ENCODE measurements around the gene ZHX3.
A peak's percentile ranks its signal among the peaks of the same experiment; 100 is the strongest.

Gene ZHX3

DNA sequence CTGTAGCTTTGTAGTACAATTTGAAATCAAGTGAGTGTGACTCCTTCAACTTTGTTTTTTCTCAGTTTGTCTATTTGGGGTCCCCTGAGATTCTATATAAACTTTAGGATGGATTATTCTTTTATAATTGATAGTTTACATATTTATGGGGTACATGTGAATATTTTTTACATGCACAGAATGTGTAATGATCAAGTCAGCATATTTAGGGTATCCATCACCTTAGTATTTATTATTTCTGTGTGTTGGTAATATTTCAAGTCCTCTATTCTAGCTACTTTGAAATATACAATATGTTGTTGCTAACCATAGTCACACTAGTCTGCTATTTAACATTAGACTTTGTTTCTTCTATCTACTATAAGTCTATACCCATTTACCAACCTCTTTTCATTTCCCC lies 129.9 kb downstream of the ZHX3 start:
- no peak for DNase-seq (ENCODE audit: low read depth)

DNA sequence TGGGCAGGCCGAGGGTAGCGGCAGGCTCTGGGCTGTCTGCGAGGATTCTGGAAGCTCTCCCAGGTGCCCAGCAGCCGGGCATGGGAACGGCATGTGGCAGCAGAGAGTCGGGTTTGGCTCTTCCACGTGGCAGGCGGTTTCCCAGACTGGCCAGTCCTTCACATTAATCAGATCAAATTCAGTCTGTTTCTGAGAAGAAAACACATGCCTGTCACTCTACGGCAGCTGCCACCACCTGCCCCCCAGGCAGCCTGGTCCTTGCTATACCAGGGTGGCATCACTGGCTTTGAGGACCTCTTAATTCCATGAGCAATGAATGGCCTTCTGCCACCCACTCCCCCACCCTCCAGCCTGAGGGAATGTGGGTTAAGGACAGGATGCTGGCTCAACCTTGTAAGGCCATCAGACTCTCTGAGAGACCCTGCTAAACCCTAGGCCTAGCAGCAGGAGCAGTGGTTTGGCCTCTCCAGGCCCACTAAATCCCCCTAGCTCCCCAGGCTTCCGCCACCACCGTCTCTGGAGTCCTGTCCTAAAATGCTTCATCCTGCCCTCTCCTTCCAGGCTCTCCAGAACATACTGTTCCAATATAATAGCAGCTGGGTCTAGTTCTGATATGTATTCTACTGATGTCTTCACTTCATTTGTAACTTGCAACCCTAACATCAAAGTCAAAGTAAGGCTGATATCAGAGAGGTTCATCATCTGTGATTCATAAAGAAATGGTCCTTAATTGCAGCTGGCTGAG lies 132.3 kb downstream of the ZHX3 start:
- no peak for DNase-seq (ENCODE audit: low read depth)

DNA sequence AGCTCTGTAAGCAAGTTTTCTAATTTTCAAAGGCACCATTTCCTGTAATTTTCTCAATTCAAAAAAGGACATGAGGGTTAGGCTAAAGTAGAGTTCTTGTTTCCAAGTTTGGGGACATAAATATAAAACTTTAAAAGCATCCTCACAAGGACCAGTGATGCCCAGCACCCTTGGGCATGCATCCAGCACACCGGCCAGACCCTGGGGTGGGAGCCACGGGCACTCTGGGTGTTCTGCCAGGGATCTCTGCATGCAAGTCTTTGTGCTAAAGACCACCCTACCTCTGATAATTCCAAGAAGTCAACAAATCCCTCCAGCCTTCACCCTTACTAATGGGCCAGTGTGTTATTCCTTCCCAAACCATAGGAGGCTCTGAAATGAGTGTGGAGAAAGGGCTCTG lies 133.7 kb downstream of the ZHX3 start:
- DNase-seq (ENCODE audit: low read depth): no peak

DNA sequence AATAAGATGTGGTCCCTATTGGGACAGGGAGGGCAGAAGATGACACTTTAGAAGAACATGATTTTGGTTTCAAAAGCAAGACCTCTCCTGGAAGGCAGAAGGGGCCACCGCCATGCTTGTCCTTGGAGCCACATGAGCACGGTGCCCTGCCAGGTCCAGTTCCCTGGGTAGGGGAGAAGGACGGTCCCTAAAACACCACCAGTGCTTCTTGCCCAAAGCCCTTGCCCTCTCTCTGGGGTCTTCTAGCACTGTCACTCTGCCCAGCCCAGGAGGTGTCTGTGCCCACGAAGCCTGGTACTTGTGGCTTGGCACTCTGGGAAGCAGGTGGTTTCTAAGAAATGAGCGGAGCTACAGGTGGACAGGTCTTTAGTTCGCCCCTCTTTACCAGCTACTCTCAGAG lies 134.1 kb downstream of the ZHX3 start:
- no peak for DNase-seq (ENCODE audit: low read depth)

DNA sequence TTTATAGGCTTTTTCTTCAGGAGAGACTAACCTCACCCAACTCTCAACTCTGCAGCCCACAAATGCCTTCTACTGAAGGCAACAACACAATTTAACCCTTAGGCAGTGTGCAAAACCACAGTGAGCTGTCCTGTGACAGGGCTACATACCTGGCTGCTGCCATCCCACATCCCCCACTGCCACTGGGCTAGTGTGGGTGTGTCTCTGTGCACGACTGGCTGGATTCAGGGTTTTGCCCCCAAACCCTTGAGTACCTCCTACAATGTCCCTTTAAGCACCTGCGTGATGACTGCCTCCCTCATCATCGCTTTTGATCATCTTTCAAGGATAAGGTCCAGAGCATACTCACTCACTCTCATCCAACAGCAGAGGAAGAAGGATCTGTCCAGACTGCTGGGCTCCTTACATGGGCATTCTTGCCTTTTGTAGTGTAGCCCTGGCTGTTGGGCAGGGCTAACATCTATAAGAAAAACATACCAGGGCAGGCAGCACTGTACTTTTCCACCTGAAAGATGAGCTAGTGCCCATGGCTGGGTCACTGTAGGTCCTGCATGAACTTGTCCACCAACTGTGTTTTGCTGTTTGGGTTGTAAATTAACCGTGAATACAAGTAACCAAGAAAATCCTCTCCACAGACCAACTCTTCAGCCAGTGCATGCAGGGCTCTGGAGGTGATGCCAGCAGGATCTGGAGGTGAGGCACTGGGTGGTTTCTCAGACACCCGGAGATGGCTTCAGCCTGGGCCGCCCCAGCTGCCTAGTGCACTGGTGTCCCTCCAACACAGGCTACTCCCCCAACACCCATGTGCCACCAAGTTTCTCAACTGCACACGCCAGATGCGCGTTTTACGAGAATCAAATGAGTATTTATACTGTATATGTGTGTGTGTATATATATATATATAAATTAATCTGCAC lies 135.0 kb downstream of the ZHX3 start:
- no peak for DNase-seq (ENCODE audit: low read depth)

DNA sequence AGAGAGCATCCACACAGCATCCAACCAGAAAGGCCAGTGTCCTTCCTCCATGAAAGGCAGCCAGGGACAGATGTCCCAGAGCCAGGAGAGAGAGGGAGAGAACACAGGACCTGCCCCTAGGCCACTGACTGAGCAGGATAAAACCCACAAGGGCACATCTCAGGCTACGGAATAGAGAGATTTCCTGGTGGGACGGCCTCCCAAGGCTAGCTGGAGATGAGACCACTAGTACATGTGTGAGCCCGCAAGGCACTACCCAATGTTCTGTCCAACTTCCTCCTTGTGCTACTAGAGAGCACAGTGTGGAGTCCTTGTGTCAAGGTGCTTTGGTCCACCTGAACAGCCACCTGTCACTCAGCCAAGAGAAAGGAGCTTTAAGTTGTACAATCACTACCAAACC lies 136.0 kb downstream of the ZHX3 start:
- no peak for DNase-seq (ENCODE audit: low read depth)

DNA sequence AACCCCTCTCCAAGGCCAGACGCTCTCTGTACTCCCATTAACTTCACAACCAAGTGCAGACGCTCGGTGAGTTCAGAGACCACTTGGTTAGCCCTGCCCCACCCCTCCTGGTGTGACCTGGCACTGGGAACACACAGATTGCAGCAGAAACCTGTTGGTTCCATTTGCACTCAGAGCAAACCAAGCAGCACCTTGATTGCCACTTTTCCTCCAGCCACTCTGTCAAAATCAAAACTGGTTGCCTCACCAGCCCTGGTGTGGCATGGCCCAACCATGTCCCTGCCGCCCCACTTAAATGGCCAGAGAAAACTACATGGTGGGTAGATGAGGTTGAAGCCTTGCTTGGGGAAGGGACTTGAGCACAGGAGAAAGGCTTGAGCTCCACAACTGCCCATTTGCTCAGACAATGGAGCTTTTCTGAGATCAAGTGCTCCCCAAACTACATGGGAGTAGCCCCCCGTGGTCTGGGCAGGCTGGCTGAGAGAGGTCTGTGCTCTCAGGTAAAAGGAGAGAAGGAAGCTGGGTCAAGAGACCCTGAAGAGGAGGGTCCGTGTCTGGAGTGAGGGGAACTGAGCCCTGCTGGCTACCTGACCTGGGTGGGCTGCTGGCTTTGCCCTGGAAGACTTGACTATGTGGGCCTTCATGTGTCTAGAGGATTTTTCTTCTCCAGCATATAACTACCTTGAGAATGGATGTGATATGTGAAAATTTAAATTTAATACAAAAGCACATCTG lies 136.8 kb downstream of the ZHX3 start:
- no peak for DNase-seq (ENCODE audit: low read depth)

DNA sequence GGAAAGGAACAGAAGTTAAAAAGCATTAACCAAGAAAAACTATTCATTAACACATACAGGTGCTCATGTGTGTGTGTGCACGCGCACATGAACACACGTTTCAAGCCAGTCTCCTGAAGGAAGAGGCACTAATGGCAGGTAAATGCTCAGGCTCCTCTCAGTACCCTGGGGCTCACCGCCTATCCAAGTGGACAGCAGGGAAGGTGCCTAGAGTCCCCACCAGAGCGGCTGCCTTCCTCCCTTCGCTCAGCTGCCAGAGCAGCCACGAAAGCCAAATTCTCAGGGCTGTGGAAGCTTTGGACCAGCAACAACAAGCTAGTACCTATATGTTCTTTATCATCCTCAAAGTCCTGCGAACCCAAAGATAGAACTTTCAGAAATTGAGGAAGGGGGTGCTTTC lies 137.6 kb downstream of the ZHX3 start:
- no peak for DNase-seq (ENCODE audit: low read depth)

DNA sequence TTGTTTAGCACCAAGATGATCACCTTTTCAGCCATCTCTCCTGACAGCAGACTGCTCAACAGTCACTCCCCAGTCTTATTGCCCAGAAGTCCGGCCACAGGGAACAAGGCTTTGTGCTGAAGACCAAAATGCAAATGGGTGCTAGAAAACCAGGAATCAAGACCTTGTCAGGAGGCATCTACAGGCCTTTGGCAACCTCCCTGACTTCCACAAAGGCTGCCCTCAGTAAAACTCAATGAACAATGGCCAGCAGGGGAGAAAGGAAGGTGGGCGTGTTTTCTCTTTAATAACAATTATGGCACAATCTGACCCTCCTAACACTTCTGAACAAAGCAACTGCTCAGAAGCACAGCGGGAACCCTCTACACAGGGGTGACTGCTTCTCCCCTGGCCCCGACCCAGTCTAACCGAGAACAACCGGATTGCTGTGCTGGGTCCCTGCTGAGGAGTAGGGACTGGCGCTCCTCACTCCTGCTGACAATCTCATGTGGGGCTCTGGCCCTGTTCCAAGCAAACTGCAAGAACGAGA lies 138.6 kb downstream of the ZHX3 start:
- no peak for DNase-seq (ENCODE audit: low read depth)

DNA sequence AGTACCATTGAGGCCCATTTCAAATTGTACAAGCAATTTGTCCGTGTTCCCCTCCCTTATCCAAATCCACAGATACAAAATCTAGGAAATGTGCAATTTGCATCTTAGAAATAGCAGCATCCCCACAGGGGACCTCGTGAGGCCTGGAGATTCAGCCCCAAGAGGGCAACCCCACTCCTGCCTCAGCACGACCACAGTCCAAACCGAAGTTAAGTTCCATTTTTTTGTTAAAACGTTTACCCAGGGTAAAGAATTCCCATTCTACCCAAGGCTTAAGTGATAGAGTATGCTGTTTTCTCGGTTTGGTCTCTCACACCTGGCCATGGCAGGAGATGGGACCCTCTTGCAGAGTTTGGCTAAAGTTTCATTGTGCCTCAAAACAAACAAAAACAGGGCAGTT lies 139.0 kb downstream of the ZHX3 start:
- no peak for DNase-seq (ENCODE audit: low read depth)

DNA sequence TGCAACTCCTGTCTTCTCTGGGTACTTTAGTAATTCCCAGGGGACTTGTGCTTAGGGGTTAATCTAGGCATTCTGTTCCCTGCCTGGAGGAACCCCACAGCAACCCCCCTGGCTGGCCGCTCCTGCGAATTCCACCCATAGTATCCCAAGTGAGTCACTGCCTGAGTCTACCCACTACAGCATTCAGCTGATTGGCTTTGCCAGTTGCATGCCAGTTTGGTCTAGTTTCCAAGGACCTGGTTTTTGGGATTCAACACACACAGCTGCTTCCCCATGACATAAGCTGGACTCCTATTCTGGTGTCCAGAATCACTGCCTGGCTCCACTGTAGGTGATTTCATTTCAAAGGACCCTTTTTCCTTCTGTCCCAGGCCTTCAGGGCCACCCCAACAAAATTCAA lies 139.9 kb downstream of the ZHX3 start:
- no peak for DNase-seq (ENCODE audit: low read depth)

DNA sequence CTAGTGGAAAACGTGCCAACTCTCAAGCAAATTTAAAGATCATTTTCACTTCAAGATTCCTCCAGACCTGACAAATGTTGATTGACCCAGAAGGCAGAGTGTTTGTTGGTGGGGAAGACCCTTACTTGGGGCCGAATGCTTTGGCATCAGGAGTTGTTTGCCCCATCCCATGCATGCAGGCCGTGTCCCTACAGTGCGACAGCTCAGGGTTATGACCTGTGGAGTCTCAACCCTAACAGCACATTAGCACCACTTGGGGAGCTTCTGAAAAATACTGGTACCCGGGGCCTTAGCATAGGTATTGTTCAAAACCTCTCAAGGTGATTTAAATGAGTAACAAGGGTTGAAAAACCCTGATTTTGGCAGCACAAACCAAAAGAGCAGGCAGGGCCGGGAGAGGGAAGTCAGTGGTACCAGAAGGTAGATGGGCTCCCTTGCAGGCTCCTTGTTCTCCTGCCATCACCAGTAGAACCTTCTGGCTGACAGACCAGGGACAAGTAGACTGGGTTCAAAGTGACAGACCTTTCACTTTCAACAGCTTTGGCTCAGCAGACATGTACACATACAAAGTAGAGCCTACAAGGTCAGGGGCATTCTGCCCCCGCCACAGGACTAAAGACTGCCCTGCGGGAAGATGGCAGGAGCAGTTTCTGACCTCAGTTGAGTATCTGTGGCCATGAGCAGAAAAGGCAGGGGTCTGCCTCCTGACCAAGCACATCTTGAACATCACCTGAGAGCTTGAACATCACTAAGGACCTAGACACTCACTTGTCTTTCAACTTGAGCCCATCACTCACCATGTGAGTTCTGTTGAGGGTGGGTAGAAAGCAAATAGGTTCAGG lies 140.6 kb downstream of the ZHX3 start:
- no peak for DNase-seq (ENCODE audit: low read depth)

DNA sequence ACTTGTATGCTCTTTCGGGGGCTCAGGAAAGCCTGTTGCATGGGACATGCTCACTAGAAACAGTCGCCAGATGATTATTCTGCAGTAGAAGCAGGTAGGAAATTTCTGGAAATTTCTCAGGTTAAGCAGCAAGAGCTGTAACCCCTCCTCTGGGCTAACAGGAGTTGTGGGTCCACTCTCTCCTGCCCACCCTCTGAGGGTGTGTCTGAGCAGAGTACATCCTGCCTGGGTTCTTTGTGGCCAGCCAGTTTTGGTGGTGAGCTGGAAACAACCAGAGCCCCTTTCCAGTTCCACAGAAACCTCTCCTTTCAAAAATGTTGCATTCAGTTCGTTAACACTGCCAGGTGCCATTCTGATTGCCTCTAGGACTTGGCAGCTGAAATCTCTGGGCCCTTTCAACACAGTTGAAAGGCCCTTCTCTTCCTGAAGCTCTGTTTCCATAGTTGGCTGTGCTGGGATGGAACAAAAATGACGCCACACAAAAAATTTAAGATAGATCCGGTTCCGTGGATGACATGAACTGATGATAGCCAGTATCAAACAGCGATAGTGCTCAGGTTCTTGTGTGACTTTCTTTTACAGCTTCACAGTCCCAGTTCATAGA lies 141.7 kb downstream of the ZHX3 start:
- DNase-seq (ENCODE audit: low read depth): no peak

DNA sequence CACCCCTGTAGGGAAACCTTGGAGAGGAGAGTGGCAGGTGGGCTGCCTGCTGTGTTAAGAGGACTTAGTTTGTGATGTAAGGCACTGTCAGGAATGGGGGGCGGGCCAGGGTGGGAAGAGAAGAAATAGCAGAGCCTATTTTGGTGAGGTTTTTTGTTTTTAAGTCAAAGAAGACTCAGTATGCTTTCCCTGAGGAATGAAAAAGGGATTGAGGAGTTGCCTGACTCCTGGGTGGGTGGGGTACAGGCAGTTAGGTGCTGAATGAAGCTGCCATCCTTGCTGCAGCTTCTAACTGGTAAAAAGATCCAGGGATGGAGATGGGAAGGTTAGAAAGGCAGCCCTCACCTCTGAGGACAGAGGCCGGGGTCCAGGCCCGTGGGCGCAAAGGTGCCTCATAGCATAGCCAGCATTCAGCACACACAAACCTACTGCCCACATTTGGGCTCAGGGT lies 142.3 kb downstream of the ZHX3 start:
- no peak for DNase-seq (ENCODE audit: low read depth)

DNA sequence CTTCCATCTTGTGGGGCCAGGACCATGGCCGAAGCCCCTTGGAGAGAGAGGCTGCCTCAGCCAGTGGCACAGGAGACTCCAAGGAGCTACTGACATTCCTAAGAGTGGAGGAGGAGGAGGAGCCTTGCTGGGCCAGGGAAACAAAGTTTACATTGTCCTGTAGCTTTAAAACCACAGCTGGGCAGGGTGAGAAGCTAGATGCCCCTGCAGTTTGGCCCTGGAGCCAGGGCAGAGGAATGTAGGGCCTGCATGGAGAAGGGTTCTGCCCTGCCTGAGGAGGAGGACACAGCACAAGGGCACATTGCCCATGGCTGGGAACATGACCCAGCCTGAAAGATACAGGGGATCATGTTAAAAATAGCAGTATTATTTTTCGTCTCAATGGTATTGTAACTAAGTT lies 142.7 kb downstream of the ZHX3 start:
- no peak for DNase-seq (ENCODE audit: low read depth)

DNA sequence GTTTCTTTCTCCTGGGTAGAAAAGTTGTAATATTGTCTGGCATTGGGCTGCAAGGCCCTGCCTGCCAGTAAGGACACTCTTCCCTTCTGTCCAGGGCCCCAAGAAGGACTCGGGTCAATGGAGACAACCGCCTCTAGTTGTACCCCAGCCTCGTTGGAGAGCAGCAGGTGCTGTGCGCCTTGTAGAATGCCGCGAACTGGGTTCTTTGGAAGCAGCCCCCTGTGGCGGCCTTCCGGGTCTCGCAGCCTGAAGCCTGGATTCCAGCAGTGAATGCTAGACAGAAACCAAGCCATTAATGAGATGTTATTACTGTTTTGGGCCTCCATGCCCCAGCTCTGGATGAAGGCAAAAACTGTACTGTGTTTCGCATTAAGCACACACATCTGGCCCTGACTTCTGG lies 143.2 kb downstream of the ZHX3 start:
- DNase-seq (ENCODE audit: low read depth): no peak

DNA sequence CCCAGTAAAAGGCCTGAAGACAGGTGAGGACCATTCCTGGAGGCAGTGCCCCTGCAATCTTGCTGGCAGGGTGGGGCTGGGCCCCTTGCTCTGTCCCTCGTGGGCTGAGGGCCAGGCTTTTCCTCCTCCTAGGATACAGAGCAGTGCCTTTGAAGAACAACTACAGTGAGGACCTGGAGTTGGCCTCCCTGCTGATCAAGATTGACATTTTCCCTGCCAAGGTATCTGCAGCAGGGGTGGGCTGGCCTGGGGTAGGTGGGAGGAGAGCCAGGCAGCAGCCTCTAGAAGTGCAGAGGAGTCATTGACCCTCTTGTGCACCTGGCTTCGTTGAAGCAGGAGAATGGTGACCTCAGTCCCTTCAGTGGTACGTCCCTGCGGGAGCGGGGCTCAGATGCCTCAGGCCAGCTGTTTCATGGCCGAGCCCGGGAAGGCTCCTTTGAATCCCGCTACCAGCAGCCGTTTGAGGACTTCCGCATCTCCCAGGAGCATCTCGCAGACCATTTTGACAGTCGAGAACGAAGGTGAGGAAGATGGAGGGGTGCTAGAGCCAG lies 143.7 kb downstream of the ZHX3 start:
- no peak for DNase-seq (ENCODE audit: low read depth)

DNA sequence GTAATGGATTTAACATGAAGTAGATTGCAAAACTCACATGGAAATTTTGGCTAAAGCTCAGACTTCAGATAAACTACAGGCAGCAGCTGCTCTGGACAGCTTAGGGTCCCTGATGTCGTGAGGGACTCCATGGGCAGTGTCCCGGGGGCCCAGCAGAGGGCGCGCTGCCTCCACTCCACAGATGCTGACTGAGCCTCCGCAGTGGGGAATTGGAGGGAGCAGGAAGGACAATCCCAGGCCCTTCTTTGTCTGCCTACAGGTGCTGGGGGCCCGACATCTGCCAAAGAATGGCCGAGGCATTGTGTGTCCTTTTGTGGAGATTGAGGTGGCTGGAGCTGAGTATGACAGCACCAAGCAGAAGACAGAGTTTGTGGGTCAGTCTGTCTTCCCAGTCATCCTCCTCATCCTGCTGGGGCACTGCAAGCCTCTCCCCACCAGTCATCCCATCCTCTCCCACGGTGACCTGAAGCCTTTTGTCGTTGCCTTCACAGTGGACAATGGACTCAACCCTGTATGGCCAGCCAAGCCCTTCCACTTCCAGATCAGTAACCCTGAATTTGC lies 144.3 kb downstream of the ZHX3 start:
- peak; percentile 48 for DNase-seq (ENCODE audit: low read depth)

DNA sequence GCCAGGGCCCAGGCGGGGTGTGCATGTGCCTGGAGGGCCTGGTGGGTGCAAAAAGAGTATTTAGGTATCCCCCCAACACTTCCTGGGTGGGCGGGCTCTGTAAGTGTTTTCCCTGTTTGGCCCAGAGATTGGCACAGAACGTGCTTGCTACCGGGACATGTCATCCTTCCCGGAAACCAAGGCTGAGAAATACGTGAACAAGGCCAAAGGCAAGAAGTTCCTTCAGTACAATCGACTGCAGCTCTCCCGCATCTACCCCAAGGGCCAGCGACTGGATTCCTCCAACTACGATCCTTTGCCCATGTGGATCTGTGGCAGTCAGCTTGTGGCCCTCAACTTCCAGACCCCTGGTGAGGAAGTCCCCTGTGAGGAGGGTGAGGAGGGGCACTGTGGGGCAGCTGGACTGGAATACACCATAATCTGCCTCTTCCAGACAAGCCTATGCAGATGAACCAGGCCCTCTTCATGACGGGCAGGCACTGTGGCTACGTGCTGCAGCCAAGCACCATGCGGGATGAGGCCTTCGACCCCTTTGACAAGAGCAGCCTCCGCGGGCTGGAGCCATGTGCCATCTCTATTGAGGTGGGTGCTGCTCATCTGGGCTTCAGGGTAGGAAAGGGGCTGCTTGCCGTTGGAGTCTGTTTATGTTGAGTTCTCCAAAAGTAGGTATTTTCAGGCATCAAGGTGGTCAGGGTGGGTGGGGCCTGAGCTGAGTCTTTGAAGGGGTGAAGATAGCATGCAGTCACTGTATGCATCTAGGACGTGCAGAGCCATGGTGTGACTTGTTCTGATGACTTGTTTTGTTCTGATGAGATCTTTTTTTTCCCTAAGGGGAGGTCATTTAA lies 145.0 kb downstream of the ZHX3 start:
- DNase-seq (ENCODE audit: low read depth): no peak
